ENCODE measurements around the gene CZIB.

CZIB gene

GRCh38 chr1:53254011-53254640 is 33.7 kb upstream of the CZIB start:
- no peak for TF ChIP-seq CTCF (IDR thresholded peaks at IDR 0.05; ENCODE audit: insufficient read depth, low read depth, low read length, missing control alignments)
- no peak overlapping the region for H3K4me3 ChIP-seq (ENCODE audit: low read length)
- no peak for DNase-seq (ENCODE audit: low read depth)

GRCh38 chr1:53250325-53250724 is 29.9 kb upstream of the CZIB start:
- no peak for DNase-seq (ENCODE audit: low read depth)
- TF ChIP-seq CTCF (IDR thresholded peaks at IDR 0.05; ENCODE audit: insufficient read depth, low read depth, low read length, missing control alignments) = no peak
- H3K4me3 ChIP-seq (ENCODE audit: low read length) = no peak overlapping the region

GRCh38 chr1:53249706-53250105 is 29.3 kb upstream of the CZIB start:
- no peak for TF ChIP-seq CTCF (IDR thresholded peaks at IDR 0.05; ENCODE audit: insufficient read depth, low read depth, low read length, missing control alignments)
- no peak overlapping the region for H3K4me3 ChIP-seq (ENCODE audit: low read length)
- DNase-seq (ENCODE audit: low read depth) = no peak

GRCh38 chr1:53246261-53247134 is 26.1 kb upstream of the CZIB start:
- no peak for DNase-seq (ENCODE audit: low read depth)
- H3K4me3 ChIP-seq (ENCODE audit: low read length) = no peak overlapping the region
- TF ChIP-seq CTCF (IDR thresholded peaks at IDR 0.05; ENCODE audit: insufficient read depth, low read depth, low read length, missing control alignments) = no peak

- no peak for DNase-seq (ENCODE audit: low read depth)
- no peak overlapping the region for H3K4me3 ChIP-seq (ENCODE audit: low read length)
- no peak for TF ChIP-seq CTCF (IDR thresholded peaks at IDR 0.05; ENCODE audit: insufficient read depth, low read depth, low read length, missing control alignments)
Observed at GRCh38 chr1:53244141-53244540, 23.7 kb upstream of the CZIB start.

- DNase-seq (ENCODE audit: low read depth) = no peak
- no peak for TF ChIP-seq CTCF (IDR thresholded peaks at IDR 0.05; ENCODE audit: insufficient read depth, low read depth, low read length, missing control alignments)
- H3K4me3 ChIP-seq (ENCODE audit: low read length) = no peak overlapping the region
Observed at GRCh38 chr1:53242381-53242780, 21.9 kb upstream of the CZIB start.

Measured in epithelial cell of esophagus (primary cell).